MCF 10A (cell line): Measurements from ENCODE around the gene GATC. TPM values are rescaled to one million over a fixed set of nuclear protein-coding genes. Genes with fewer than 3 reads are reported as not detected.

ENCODE experiments used
- BruUV-seq: library from RNA; stranded (reverse); fragments of 400-500 nt; replicated peaks from 2 replicates; lab custom pipeline; 2021; lab: Mats Ljungman, UMichigan
- CTCF ChIA-PET: fragments of 300-600 bp; sonication (Branson Sonifier 250); formaldehyde crosslinking; extraction: SDS; loops from one replicate; lab custom pipeline; 2021; ENCODE audit warnings: antibody characterized with exemption, inconsistent platforms; lab: Yijun Ruan, JAX
- POLR2A ChIA-PET: fragments of 300-600, 350-650 bp; sonication (Branson Sonifier 250); formaldehyde crosslinking; extraction: SDS; loops from one replicate; lab custom pipeline; 2020; ENCODE audit warnings: antibody characterized with exemption, inconsistent platforms; lab: Yijun Ruan, JAX
- DNase-seq: peaks from one replicate; pipeline ENCODE4 v3.0.0-alpha.2; 2018; ENCODE audit not compliant: unreplicated experiment
- H3K27ac Mint-ChIP-seq: one replicate; pipeline ENCODE4 v1.8.0; 2022; ENCODE audit warnings: mild to moderate bottlenecking, low read depth, mixed read lengths; ENCODE audit not compliant: unreplicated experiment
- H3K27me3 Mint-ChIP-seq: one replicate; pipeline ENCODE4 v1.8.0; 2022; ENCODE audit warnings: mixed read lengths; ENCODE audit not compliant: insufficient read depth, unreplicated experiment
- H3K36me3 Mint-ChIP-seq: one replicate; pipeline ENCODE4 v1.8.0; 2022; ENCODE audit warnings: mild to moderate bottlenecking, moderate library complexity, mixed read lengths; ENCODE audit not compliant: insufficient read depth, unreplicated experiment
- H3K4me1 Mint-ChIP-seq: one replicate; pipeline ENCODE4 v1.8.0; 2022; ENCODE audit warnings: mixed read lengths; ENCODE audit not compliant: insufficient read depth, unreplicated experiment
- H3K4me3 Mint-ChIP-seq: one replicate; pipeline ENCODE4 v1.8.0; 2022; ENCODE audit warnings: mild to moderate bottlenecking, moderate library complexity, mixed read lengths; ENCODE audit not compliant: unreplicated experiment
- H3K9me3 Mint-ChIP-seq: one replicate; pipeline ENCODE4 v1.8.0; 2022; ENCODE audit warnings: mixed read lengths; ENCODE audit not compliant: unreplicated experiment
- intact Hi-C: fragments of 100-400 bp; cut with micrococcal nuclease; formaldehyde crosslinking; loops from 2 replicates; pipeline ENCODE4 v1.14.1; 2022
- total RNA-seq: library from RNA; stranded (reverse); gene quantifications from 2 replicates; pipeline ENCODE4 v1.2.3, GENCODE V29; 2022
- TF ChIP-seq, protein P1 (sequence below): fragments of 200-600 bp; IDR thresholded peaks from one replicate; pipeline ENCODE4 v1.8.0; 2022; ENCODE audit warnings: antibody characterized with exemption, mild to moderate bottlenecking; ENCODE audit not compliant: unreplicated experiment

GATC gene
- total RNA-seq, 1 experiment from 2014 or later, result 32.1 TPM

DNA sequence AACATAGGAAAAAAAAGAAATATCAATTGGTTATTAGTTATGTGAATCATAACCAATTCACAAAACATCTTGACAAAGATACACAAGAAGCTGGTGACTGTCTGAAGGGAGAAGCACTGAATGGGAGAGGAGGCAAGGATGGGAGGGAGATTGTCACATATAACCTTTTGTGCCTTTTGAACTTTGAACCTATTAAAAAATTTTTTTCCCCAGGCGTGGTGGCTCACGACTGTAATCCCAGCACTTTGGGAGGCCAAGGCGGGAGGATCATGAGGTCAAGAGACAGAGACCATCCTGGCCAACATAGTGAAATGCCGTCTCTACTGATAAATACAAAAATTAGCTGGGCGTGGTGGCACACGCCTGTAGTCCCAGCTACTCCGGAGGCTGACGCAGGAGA is 62.3 kb downstream of the GATC start:
- no peaks in the 10 kb centered on the region for H3K9me3 Mint-ChIP-seq
- intact Hi-C loops, result no loop called here
- H3K27me3 Mint-ChIP-seq, result no peaks in the 10 kb centered on the region
- no TSS peak for BruUV-seq
- H3K4me3 Mint-ChIP-seq, result no peak overlapping the region
- no peak overlapping the region for H3K27ac Mint-ChIP-seq
- no peak for DNase-seq
- POLR2A ChIA-PET, result interaction anchor here (2.5 kb wide), 2 partner anchors 10 to 12 kb away, joined by 11 to 14 read pairs; partner anchors contain the start of gene DYNLL1
- CTCF ChIA-PET, result interaction anchor here (0.5 to 0.6 kb wide), 2 partner anchors 17 to 75 kb away, joined by 3 read pairs; no protein-coding TSS in a partner anchor
- H3K4me1 Mint-ChIP-seq, result no peaks in the 10 kb centered on the region
- peaks cover 62% of the 10 kb centered on the region for H3K36me3 Mint-ChIP-seq
- TF ChIP-seq, protein P1, sequence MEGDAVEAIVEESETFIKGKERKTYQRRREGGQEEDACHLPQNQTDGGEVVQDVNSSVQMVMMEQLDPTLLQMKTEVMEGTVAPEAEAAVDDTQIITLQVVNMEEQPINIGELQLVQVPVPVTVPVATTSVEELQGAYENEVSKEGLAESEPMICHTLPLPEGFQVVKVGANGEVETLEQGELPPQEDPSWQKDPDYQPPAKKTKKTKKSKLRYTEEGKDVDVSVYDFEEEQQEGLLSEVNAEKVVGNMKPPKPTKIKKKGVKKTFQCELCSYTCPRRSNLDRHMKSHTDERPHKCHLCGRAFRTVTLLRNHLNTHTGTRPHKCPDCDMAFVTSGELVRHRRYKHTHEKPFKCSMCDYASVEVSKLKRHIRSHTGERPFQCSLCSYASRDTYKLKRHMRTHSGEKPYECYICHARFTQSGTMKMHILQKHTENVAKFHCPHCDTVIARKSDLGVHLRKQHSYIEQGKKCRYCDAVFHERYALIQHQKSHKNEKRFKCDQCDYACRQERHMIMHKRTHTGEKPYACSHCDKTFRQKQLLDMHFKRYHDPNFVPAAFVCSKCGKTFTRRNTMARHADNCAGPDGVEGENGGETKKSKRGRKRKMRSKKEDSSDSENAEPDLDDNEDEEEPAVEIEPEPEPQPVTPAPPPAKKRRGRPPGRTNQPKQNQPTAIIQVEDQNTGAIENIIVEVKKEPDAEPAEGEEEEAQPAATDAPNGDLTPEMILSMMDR, result no peak

Other genes starting within 250 kb of the GATC start
- gene RPLP0, start 245.3 kb upstream of the GATC start, total RNA-seq, result 2,870 and 3,181 TPM in 2 replicates
- gene PXN, start 180.7 kb upstream of the GATC start, total RNA-seq, result 216 and 256 TPM in 2 replicates
- gene RNU4-2, start 154.5 kb upstream of the GATC start, total RNA-seq, result 2,753 and 3,369 TPM in 2 replicates
- 1,764 and 2,069 TPM in 2 replicates for gene RNU4-1, start 153.2 kb upstream of the GATC start, total RNA-seq
- 0.61 TPM in 1 of 2 replicates, not detected in the other for gene SIRT4, start 144.1 kb upstream of the GATC start, total RNA-seq
- not detected in 2 replicates for gene PLA2G1B, start 118.7 kb upstream of the GATC start, total RNA-seq
- gene MSI1, start 77.3 kb upstream of the GATC start, total RNA-seq, result not detected in 2 replicates
- 475 and 518 TPM in 2 replicates for gene COX6A1, start 8.3 kb upstream of the GATC start, total RNA-seq
- gene TRIAP1, start 60 bp upstream of the GATC start, total RNA-seq, result 48.4 and 50.2 TPM in 2 replicates
- gene SRSF9, start 23.3 kb downstream of the GATC start, total RNA-seq, result 192 and 193 TPM in 2 replicates
- 247 and 351 TPM in 2 replicates for gene DYNLL1, start 49.7 kb downstream of the GATC start, total RNA-seq
- 21.5 and 22.9 TPM in 2 replicates for gene COQ5, start 82.7 kb downstream of the GATC start, total RNA-seq
- 166 and 222 TPM in 2 replicates for gene RNF10, start 87.9 kb downstream of the GATC start, total RNA-seq
- gene POP5, start 135.0 kb downstream of the GATC start, total RNA-seq, result 24.3 and 29.9 TPM in 2 replicates
- gene CABP1, start 194.2 kb downstream of the GATC start, total RNA-seq, result not detected in 2 replicates
- 107 and 144 TPM in 2 replicates for gene MLEC, start 240.7 kb downstream of the GATC start, total RNA-seq